Colon (tissue), 2 donors: ENCODE measurements around the gene PICK1.
"Not testable (repeated sequence)": the region's sequence is repeated elsewhere in the genome, so short reads cannot be mapped to it uniquely, and the experiment has no call there.

Experiments used
- FAIRE-seq: peaks from 2 replicates; lab custom pipeline; 2012; peaks lifted over from hg19 to GRCh38; lab: Jason Lieb, UNC
- donor health status: control.
- donor health status: control.

Gene PICK1

DNA sequence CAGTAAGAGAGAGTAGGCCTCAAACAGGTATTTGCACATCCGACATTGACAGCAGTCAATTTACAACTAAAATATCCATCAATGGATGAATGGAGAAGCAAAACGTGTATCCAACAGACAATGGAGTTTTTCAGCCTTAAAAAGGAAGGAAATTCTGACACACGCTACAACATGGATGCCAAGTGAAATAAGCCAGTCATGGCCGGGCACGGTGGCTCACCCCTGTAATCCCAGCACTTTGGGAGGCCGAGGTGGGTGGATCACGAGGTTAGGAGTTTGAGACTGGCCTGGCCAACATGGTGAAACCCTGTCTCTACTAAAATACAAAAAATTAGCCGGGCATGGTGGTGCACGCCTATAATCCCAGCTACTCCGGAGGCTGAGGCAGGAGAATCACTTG, 60.4 kb downstream of the PICK1 start:
- not testable (repeated sequence) for FAIRE-seq

- no peak for FAIRE-seq
Observed at GRCh38 chr22:38118182-38118581, 61.0 kb downstream of the PICK1 start.

DNA sequence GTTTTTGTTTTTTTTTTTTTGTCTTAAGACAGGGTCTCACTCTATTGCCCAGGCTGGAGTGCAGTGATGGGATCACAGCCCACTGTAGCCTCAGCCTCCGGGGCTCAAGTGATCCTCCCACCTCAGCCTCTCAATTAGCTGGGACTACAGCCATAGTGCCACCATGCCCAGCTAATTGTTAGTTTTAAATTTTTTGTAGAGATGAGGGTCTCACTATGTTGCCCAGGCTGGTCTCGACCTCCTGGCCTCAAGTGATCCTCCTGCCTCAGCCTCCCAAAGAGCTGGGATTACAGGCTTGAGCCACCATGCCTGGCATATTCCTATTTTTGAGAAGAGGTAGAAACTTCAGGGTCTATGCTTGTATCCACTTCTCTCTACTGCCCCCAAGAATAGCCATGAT, 61.5 kb downstream of the PICK1 start:
- not testable (repeated sequence) for FAIRE-seq

DNA sequence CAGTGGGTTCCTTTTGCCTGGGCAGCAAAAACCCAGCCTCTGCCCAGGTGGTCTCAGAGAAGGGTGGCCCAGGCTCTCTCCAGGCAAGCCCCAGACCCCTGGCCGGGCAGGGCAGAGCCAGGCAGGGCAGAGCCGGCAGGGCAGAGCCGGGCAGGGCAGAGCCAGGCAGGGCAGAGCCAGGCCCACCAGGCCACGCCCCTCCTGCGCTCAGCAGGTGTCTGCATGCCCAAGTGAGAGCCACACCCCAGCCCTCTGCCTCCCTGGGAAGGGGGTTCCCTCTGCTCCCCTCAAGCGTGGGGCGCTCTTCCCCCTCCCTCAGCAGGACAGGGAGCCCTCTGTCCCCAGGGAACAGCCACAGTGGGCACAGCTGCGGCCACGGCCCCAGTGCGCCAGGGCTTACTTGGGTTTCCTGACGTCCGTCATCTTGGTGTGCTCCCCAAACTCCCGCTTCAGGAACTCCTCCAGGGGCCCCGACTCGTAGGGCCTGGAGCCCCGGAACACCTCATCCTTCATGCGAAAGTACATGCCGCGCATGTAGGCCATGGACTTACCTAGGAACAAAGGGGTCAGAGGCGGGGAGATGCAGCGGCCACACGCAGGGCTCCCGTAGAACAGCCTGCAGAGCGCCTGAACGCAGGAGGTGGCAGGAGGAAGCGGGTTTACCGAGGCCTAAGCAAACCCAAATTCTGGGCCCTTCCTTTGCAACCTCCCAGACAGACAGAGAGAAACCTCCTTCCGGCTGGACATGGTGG, 63.3 kb downstream of the PICK1 start:
- FAIRE-seq = no peak

GRCh38 chr22:38122616-38123015, 65.4 kb downstream of the PICK1 start:
- FAIRE-seq = no peak

DNA sequence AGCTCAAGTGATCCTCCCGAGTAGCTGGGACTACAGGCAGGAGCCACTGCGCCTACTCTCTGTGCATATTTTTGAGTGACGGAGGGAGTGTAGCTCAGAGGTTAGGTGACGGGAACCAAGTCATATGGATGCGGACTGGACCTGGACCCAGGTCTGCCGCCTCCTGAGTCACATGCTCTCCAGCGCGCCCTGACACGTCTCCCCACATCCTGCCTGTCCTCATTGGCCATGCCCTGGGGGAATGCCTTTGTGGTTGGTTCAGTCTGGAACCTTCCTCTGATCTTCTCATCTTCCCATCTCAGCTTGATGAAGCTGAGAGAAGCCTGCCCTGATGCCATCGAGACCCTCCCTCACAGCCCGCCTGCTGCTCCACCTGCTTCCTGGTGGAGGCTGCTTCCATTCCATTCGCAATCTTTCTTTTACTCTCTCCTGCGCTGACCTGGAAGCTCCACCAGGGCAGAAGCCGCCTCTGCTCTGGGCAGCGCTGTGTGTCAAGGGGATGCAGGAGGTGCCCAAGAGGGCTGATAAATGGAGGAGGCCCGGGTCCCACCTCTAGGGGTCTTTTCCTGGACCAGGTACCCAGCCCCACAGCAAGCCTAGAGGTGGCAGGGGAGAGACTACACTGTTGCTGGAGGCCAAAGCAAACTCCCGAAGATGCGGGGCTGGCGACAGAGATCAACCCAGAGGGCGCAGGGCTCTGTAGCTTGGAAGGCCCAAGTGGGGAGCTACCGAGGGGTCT, 67.2 kb downstream of the PICK1 start:
- FAIRE-seq = no peak

DNA sequence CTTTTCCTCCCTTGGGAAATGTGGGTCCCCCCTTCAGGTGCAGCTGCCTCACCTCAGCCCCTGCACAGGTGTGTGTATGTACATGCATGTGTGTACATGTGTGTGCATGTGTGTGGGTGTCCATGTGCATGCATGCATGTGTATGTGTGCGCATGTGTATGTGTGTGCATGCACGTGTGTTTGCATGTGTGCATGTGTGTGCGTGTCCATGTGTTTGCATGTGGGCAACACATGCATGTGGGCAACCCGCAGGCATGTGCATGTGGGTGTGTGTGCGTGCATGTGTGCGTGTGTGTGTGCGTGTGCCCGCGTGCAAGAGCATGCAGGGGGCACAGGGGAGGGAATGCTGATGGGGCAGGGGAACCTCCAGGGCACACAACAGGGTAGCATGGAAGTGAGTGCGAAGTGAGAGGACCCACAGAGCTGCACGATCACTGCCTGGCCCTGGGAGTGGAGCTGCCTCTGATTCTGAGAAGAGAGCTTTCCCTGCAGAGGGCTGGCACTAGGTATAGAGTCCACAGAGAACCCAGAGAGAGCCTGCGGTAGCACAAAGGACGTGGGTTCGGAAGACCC, 67.9 kb downstream of the PICK1 start:
- no peak for FAIRE-seq
